Measurements from ENCODE around the gene KLHDC10.

KLHDC10 gene

GRCh38 chr7:130134106-130134636, 63.8 kb downstream of the KLHDC10 start:
- H2AFZ ChIP-seq (ENCODE audit: low read depth, low read length) = no peak overlapping the region
- DNase-seq (no peak), ATAC-seq (ENCODE audit: insufficient read depth, low read depth) (no peak)
- no peak overlapping the region for H3K4me2 ChIP-seq (ENCODE audit: insufficient read depth, low read length)
- H3K79me2 ChIP-seq (ENCODE audit: insufficient read depth, low read length) = no peaks in the 10 kb centered on the region
- no peak overlapping the region for H3K4me3 ChIP-seq (ENCODE audit: low read depth in 1 of 2, low read length in 2 of 2)
- no peaks in the 10 kb centered on the region for H3K27me3 ChIP-seq (ENCODE audit: insufficient read depth, low read length, poor library complexity)
- no peak overlapping the region for H3K9ac ChIP-seq (ENCODE audit: low read depth, low read length)
- TF ChIP-seq CTCF (IDR thresholded peaks at IDR 0.05; ENCODE audit: borderline replicate concordance, extremely low read depth, low read length, poor library complexity, severe bottlenecking) (no peak), EZH2 (IDR thresholded peaks at IDR 0.05; ENCODE audit: borderline replicate concordance, low read depth, low read length, severe bottlenecking) (no peak)
- H3K4me1 ChIP-seq (ENCODE audit: insufficient read depth, low read length) = no peaks in the 10 kb centered on the region
- no peak overlapping the region for H3K27ac ChIP-seq (ENCODE audit: low read length)
- peaks cover 65% of the 10 kb centered on the region for H3K36me3 ChIP-seq (ENCODE audit: insufficient read depth, low read length)
- no peaks in the 10 kb centered on the region for H4K20me1 ChIP-seq (ENCODE audit: insufficient read depth, low read length)
- no peaks in the 10 kb centered on the region for H3K9me3 ChIP-seq (ENCODE audit: insufficient read depth, low read length, severe bottlenecking)

- Histone ChIP-seq H3K27me3 (ENCODE audit: insufficient read depth, low read length, poor library complexity) (no peaks in the 10 kb centered on the region), H3K4me3 (ENCODE audit: low read depth in 1 of 2, low read length in 2 of 2) (no peak overlapping the region), H3K9ac (ENCODE audit: low read depth, low read length) (no peak overlapping the region), H3K36me3 (ENCODE audit: insufficient read depth, low read length) (peaks cover 64% of the 10 kb centered on the region), H3K79me2 (ENCODE audit: insufficient read depth, low read length) (no peaks in the 10 kb centered on the region), H2AFZ (ENCODE audit: low read depth, low read length) (no peak overlapping the region), H3K9me3 (ENCODE audit: insufficient read depth, low read length, severe bottlenecking) (no peaks in the 10 kb centered on the region), H3K4me1 (ENCODE audit: insufficient read depth, low read length) (no peaks in the 10 kb centered on the region), H4K20me1 (ENCODE audit: insufficient read depth, low read length) (no peaks in the 10 kb centered on the region), H3K4me2 (ENCODE audit: insufficient read depth, low read length) (no peak overlapping the region), H3K27ac (ENCODE audit: low read length) (no peak overlapping the region)
- no peak for ATAC-seq (ENCODE audit: insufficient read depth, low read depth)
- TF ChIP-seq CTCF (IDR thresholded peaks at IDR 0.05; ENCODE audit: borderline replicate concordance, extremely low read depth, low read length, poor library complexity, severe bottlenecking) (no peak), EZH2 (IDR thresholded peaks at IDR 0.05; ENCODE audit: borderline replicate concordance, low read depth, low read length, severe bottlenecking) (no peak)
- DNase-seq = no peak
These were observed 64.4 kb downstream of the KLHDC10 start for GRCh38 chr7:130134726-130135125.

GRCh38 chr7:130135208-130136205, 65.2 kb downstream of the KLHDC10 start:
- H3K4me2 ChIP-seq (ENCODE audit: insufficient read depth, low read length) = no peak overlapping the region
- ATAC-seq (ENCODE audit: insufficient read depth, low read depth) = no peak
- H4K20me1 ChIP-seq (ENCODE audit: insufficient read depth, low read length) = no peaks in the 10 kb centered on the region
- peaks cover 64% of the 10 kb centered on the region for H3K36me3 ChIP-seq (ENCODE audit: insufficient read depth, low read length)
- no peaks in the 10 kb centered on the region for H3K9me3 ChIP-seq (ENCODE audit: insufficient read depth, low read length, severe bottlenecking)
- H3K27ac ChIP-seq (ENCODE audit: low read length) = no peak overlapping the region
- TF ChIP-seq CTCF (IDR thresholded peaks at IDR 0.05; ENCODE audit: borderline replicate concordance, extremely low read depth, low read length, poor library complexity, severe bottlenecking) (no peak), EZH2 (IDR thresholded peaks at IDR 0.05; ENCODE audit: borderline replicate concordance, low read depth, low read length, severe bottlenecking) (no peak)
- H3K79me2 ChIP-seq (ENCODE audit: insufficient read depth, low read length) = no peaks in the 10 kb centered on the region
- H3K9ac ChIP-seq (ENCODE audit: low read depth, low read length) = no peak overlapping the region
- no peaks in the 10 kb centered on the region for H3K27me3 ChIP-seq (ENCODE audit: insufficient read depth, low read length, poor library complexity)
- no peak overlapping the region for H3K4me3 ChIP-seq (ENCODE audit: low read depth in 1 of 2, low read length in 2 of 2)
- H2AFZ ChIP-seq (ENCODE audit: low read depth, low read length) = no peak overlapping the region
- no peak for DNase-seq
- no peaks in the 10 kb centered on the region for H3K4me1 ChIP-seq (ENCODE audit: insufficient read depth, low read length)
